Measurements from ENCODE around the gene PHLDB3. TPM values are rescaled to one million over a fixed set of nuclear protein-coding genes. Genes with fewer than 3 reads are reported as not detected.

PHLDB3 gene
- total RNA-seq, 1 donor from 2014 or later, result 15.8 TPM

GRCh38 chr19:43546581-43546980 lies 42.0 kb upstream of the PHLDB3 start:
- no peak overlapping the region for H3K4me3 ChIP-seq (ENCODE audit: low read depth, low read length)
- no peak for TF ChIP-seq CTCF (conservative IDR thresholded peaks at IDR 0.05; ENCODE audit: low read depth, low read length)
- no peak for DNase-seq (ENCODE audit: low read depth)

- no peak for TF ChIP-seq CTCF (conservative IDR thresholded peaks at IDR 0.05; ENCODE audit: low read depth, low read length)
- no peak for DNase-seq (ENCODE audit: low read depth)
- H3K4me3 ChIP-seq (ENCODE audit: low read depth, low read length), result no peak overlapping the region
Measured at GRCh38 chr19:43545981-43546380, 41.4 kb upstream of the PHLDB3 start.

GRCh38 chr19:43545276-43545675 lies 40.7 kb upstream of the PHLDB3 start:
- no peak for TF ChIP-seq CTCF (conservative IDR thresholded peaks at IDR 0.05; ENCODE audit: low read depth, low read length)

GRCh38 chr19:43544077-43544476 lies 39.5 kb upstream of the PHLDB3 start:
- TF ChIP-seq CTCF (conservative IDR thresholded peaks at IDR 0.05; ENCODE audit: low read depth, low read length), result no peak
- no peak for DNase-seq (ENCODE audit: low read depth)
- no peak overlapping the region for H3K4me3 ChIP-seq (ENCODE audit: low read depth, low read length)

More at GRCh38 chr19:43545276-43545675, 40.7 kb upstream of the PHLDB3 start:
- H3K4me3 ChIP-seq (ENCODE audit: low read depth, low read length), result no peak overlapping the region
- DNase-seq (ENCODE audit: low read depth), result no peak

GRCh38 chr19:43541920-43542650 lies 37.5 kb upstream of the PHLDB3 start:
- no peak overlapping the region for H3K4me3 ChIP-seq (ENCODE audit: low read depth, low read length)
- no peak for TF ChIP-seq CTCF (conservative IDR thresholded peaks at IDR 0.05; ENCODE audit: low read depth, low read length)
- no peak for DNase-seq (ENCODE audit: low read depth)

GRCh38 chr19:43540381-43540780 lies 35.8 kb upstream of the PHLDB3 start:
- TF ChIP-seq CTCF (conservative IDR thresholded peaks at IDR 0.05; ENCODE audit: low read depth, low read length), result no peak
- DNase-seq (ENCODE audit: low read depth), result no peak
- no peak overlapping the region for H3K4me3 ChIP-seq (ENCODE audit: low read depth, low read length)

GRCh38 chr19:43538922-43539321 lies 34.4 kb upstream of the PHLDB3 start:
- no peak overlapping the region for H3K4me3 ChIP-seq (ENCODE audit: low read depth, low read length)
- no peak for TF ChIP-seq CTCF (conservative IDR thresholded peaks at IDR 0.05; ENCODE audit: low read depth, low read length)
- no peak for DNase-seq (ENCODE audit: low read depth)
